Liver (tissue), 9 donors: ENCODE measurements around the gene RABL6. TPM values are rescaled to one million over a fixed set of nuclear protein-coding genes. Genes with fewer than 3 reads are reported as not detected.

ENCODE experiments used
- DNase-seq: peaks from one replicate; pipeline ENCODE4 v3.0.0-alpha.2; 2017; ENCODE audit warnings: low spot score
- H3K27ac ChIP-seq, 2 donors: one replicate each; pipeline ENCODE4 v1.7.0; 2013; ENCODE audit warnings: inconsistent platforms in 2 of 2, low read length in 2 of 2, control low read depth in 1 of 2, low read depth in 1 of 2, mild to moderate bottlenecking in 1 of 2
- H3K27me3 ChIP-seq, 4 donors: one replicate each; pipeline versions ENCODE4 v1.6.1 to v1.7.0; 2013; ENCODE audit warnings: low read length in 3 of 4, inconsistent platforms in 1 of 4, mild to moderate bottlenecking in 1 of 4, moderate library complexity in 1 of 4; ENCODE audit not compliant: control insufficient read depth in 4 of 4, insufficient read depth in 4 of 4
- H3K36me3 ChIP-seq, 4 donors: one replicate each; pipeline versions ENCODE4 v1.6.1 to v1.7.0; 2013; ENCODE audit warnings: low read length in 3 of 4, mild to moderate bottlenecking in 3 of 4, low read depth in 1 of 4, moderate library complexity in 1 of 4; ENCODE audit not compliant: control insufficient read depth in 4 of 4, insufficient read depth in 3 of 4
- H3K4me1 ChIP-seq, 4 donors: one replicate each; pipeline versions ENCODE4 v1.6.1 to v1.7.0; 2013; ENCODE audit warnings: low read length in 3 of 4, mild to moderate bottlenecking in 3 of 4, moderate library complexity in 1 of 4; ENCODE audit not compliant: control insufficient read depth in 4 of 4, insufficient read depth in 4 of 4
- H3K4me3 ChIP-seq, 3 donors: one replicate each; pipeline versions ENCODE4 v1.6.1 to v1.7.0; 2013; ENCODE audit warnings: low read length in 3 of 3, control low read depth in 1 of 3, low read depth in 1 of 3, mild to moderate bottlenecking in 1 of 3
- H3K9ac ChIP-seq, 2 donors: one replicate each; pipeline ENCODE4 v1.7.0; 2013; ENCODE audit warnings: low read length in 2 of 2, mild to moderate bottlenecking in 2 of 2, moderate library complexity in 2 of 2, control low read depth in 1 of 2, low read depth in 1 of 2
- H3K9me3 ChIP-seq, 4 donors: one replicate each; pipeline versions ENCODE4 v1.6.1 to v1.7.0; 2013; ENCODE audit warnings: low read length in 3 of 4; ENCODE audit not compliant: control insufficient read depth in 4 of 4
- EGR1 ChIP-seq, 2 donors: IDR thresholded peaks; 2 replicates each; pipeline ENCODE4 v1.6.1; 2016 to 2018; ENCODE audit warnings: antibody characterized with exemption in 2 of 2, low read depth in 2 of 2
- FOXA1 ChIP-seq: IDR thresholded peaks from 2 replicates; pipeline ENCODE4 v1.6.1; 2016; ENCODE audit warnings: antibody characterized with exemption
- GABPA ChIP-seq, 2 donors: IDR thresholded peaks in 1 of 2; conservative IDR thresholded peaks in 1 of 2; 2 replicates each; pipeline ENCODE4 v1.6.1; 2016; ENCODE audit warnings: antibody characterized with exemption in 2 of 2, mild to moderate bottlenecking in 1 of 2, moderate library complexity in 1 of 2
- HNF4A ChIP-seq, 2 donors: conservative IDR thresholded peaks; 2 replicates each; pipeline ENCODE4 v1.6.1; 2016; ENCODE audit warnings: antibody characterized with exemption in 2 of 2, mild to moderate bottlenecking in 2 of 2
- HNF4G ChIP-seq: IDR thresholded peaks from 2 replicates; pipeline ENCODE4 v1.6.1; 2016; ENCODE audit warnings: antibody characterized with exemption
- RAD21 ChIP-seq, 2 donors: IDR thresholded peaks; 2 replicates each; pipeline ENCODE4 v1.6.1; 2016; ENCODE audit warnings: antibody characterized with exemption in 2 of 2, mild to moderate bottlenecking in 2 of 2
- RXRA ChIP-seq, 2 donors: IDR thresholded peaks; 2 replicates each; pipeline ENCODE4 v1.6.1; 2017 to 2018; ENCODE audit warnings: antibody characterized with exemption in 2 of 2, mild to moderate bottlenecking in 1 of 2
- SP1 ChIP-seq: IDR thresholded peaks from 2 replicates; pipeline ENCODE4 v1.6.1; 2018; ENCODE audit warnings: antibody characterized with exemption, mild to moderate bottlenecking
- YY1 ChIP-seq: IDR thresholded peaks from 2 replicates; pipeline ENCODE4 v1.6.1; 2016; ENCODE audit warnings: antibody characterized with exemption, mild to moderate bottlenecking
- WGBS: extraction: QIAGEN DNeasy Blood & Tissue Kit; methylation state at CpG from one replicate; pipeline ENCODE4 v1.1.7; 2013; 5-methylcytosine and 5-hydroxymethylcytosine counted together
- polyA plus RNA-seq, 2 donors: library from polyadenylated mRNA; stranded (reverse) in 1 of 2; unstranded in 1 of 2; fragments of 200-250 nt in 1 of 2; fragments of >200 nt in 1 of 2; fragmentation: Nextera tagmentation in 1 of 2; extraction: Ambion mirVana in 1 of 2; gene quantifications; one replicate each; pipeline versions ENCODE4 v1.2.1 to v1.2.3, GENCODE V29; 2013 to 2015
- total RNA-seq, 2 donors: library from RNA; depleted of rRNA; stranded (reverse); fragments of >200 nt; gene quantifications; one replicate each; pipeline ENCODE4 v1.2.3, GENCODE V29; 2014
- TF ChIP-seq, protein P1 (sequence below): IDR thresholded peaks from 2 replicates; pipeline ENCODE4 v1.6.1; 2016; ENCODE audit warnings: antibody characterized with exemption, mild to moderate bottlenecking
- TF ChIP-seq, protein P2 (sequence below): fragments of 150-350 bp; IDR thresholded peaks from 2 replicates; pipeline ENCODE4 v1.5.1; 2017; ENCODE audit warnings: improper control_type of control experiment, low read depth, low read length; ENCODE audit not compliant: missing input control
- TF ChIP-seq, protein P3 (sequence below): IDR thresholded peaks from 2 replicates; pipeline ENCODE4 v1.6.1; 2016; ENCODE audit warnings: antibody characterized with exemption
- TF ChIP-seq, protein P4 (sequence below): IDR thresholded peaks from 2 replicates; pipeline ENCODE4 v1.6.1; 2016; ENCODE audit warnings: antibody characterized with exemption
- donor health status: healthy.
- donor health status: healthy.
- donor health status: healthy.
- donor health status: healthy.
- donor health status: healthy.

The RABL6 gene
- total and polyA plus RNA-seq, 4 donors: 3.6 to 32.6 (median 10.7) TPM

GRCh38 chr9:136762915-136763648, 44.7 kb upstream of the RABL6 start (continued):
- TF ChIP-seq FOXA1 (no peak), SP1 (no peak), GABPA (IDR thresholded peaks at IDR 0.05 in 1 of 2, conservative IDR thresholded peaks at IDR 0.05 in 1 of 2) (no peak), HNF4G (no peak), RXRA (IDR thresholded peaks at IDR 0.05) (no peak)
- TF ChIP-seq, protein P1, sequence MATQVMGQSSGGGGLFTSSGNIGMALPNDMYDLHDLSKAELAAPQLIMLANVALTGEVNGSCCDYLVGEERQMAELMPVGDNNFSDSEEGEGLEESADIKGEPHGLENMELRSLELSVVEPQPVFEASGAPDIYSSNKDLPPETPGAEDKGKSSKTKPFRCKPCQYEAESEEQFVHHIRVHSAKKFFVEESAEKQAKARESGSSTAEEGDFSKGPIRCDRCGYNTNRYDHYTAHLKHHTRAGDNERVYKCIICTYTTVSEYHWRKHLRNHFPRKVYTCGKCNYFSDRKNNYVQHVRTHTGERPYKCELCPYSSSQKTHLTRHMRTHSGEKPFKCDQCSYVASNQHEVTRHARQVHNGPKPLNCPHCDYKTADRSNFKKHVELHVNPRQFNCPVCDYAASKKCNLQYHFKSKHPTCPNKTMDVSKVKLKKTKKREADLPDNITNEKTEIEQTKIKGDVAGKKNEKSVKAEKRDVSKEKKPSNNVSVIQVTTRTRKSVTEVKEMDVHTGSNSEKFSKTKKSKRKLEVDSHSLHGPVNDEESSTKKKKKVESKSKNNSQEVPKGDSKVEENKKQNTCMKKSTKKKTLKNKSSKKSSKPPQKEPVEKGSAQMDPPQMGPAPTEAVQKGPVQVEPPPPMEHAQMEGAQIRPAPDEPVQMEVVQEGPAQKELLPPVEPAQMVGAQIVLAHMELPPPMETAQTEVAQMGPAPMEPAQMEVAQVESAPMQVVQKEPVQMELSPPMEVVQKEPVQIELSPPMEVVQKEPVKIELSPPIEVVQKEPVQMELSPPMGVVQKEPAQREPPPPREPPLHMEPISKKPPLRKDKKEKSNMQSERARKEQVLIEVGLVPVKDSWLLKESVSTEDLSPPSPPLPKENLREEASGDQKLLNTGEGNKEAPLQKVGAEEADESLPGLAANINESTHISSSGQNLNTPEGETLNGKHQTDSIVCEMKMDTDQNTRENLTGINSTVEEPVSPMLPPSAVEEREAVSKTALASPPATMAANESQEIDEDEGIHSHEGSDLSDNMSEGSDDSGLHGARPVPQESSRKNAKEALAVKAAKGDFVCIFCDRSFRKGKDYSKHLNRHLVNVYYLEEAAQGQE: no peak

GRCh38 chr9:136763649-136764035, 44.1 kb upstream of the RABL6 start:
- TF ChIP-seq EGR1 (IDR thresholded peaks at IDR 0.05; ENCODE audit: low read depth in 2 of 2) (no peak), RXRA (IDR thresholded peaks at IDR 0.05) (no peak)
- TF ChIP-seq, protein P2, sequence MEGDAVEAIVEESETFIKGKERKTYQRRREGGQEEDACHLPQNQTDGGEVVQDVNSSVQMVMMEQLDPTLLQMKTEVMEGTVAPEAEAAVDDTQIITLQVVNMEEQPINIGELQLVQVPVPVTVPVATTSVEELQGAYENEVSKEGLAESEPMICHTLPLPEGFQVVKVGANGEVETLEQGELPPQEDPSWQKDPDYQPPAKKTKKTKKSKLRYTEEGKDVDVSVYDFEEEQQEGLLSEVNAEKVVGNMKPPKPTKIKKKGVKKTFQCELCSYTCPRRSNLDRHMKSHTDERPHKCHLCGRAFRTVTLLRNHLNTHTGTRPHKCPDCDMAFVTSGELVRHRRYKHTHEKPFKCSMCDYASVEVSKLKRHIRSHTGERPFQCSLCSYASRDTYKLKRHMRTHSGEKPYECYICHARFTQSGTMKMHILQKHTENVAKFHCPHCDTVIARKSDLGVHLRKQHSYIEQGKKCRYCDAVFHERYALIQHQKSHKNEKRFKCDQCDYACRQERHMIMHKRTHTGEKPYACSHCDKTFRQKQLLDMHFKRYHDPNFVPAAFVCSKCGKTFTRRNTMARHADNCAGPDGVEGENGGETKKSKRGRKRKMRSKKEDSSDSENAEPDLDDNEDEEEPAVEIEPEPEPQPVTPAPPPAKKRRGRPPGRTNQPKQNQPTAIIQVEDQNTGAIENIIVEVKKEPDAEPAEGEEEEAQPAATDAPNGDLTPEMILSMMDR: no peak
- TF ChIP-seq, protein P1: no peak
- DNase-seq: no peak

GRCh38 chr9:136764301-136764891, 43.4 kb upstream of the RABL6 start, which contains the start of gene LCN15:
TSS of gene LCN15 (minus strand) at chr9:136764518. CDS start at chr9:136764488, 30 bp downstream.
- 77% methylated on average over 14 of the region's 14 CpGs for WGBS
- Histone ChIP-seq H3K27ac (no peak within 1 kb of the TSS), H3K4me1 (no peaks in the 10 kb centered on the region), H3K9ac (no peak within 1 kb of the TSS), H3K36me3 (no peaks in the 10 kb centered on the region), H3K27me3 (no peaks in the 10 kb centered on the region), H3K9me3 (no peaks in the 10 kb centered on the region), H3K4me3 (no peak within 1 kb of the TSS)
- TF ChIP-seq YY1 (no peak), HNF4A (conservative IDR thresholded peaks at IDR 0.05) (no peak), SP1 (no peak), FOXA1 (no peak), RAD21 (IDR thresholded peaks at IDR 0.05) (no peak), GABPA (IDR thresholded peaks at IDR 0.05 in 1 of 2, conservative IDR thresholded peaks at IDR 0.05 in 1 of 2) (no peak)
- TF ChIP-seq, protein P3, sequence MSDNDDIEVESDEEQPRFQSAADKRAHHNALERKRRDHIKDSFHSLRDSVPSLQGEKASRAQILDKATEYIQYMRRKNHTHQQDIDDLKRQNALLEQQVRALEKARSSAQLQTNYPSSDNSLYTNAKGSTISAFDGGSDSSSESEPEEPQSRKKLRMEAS: no peak
- TF ChIP-seq, protein P2: no peak
- TF ChIP-seq, protein P4, sequence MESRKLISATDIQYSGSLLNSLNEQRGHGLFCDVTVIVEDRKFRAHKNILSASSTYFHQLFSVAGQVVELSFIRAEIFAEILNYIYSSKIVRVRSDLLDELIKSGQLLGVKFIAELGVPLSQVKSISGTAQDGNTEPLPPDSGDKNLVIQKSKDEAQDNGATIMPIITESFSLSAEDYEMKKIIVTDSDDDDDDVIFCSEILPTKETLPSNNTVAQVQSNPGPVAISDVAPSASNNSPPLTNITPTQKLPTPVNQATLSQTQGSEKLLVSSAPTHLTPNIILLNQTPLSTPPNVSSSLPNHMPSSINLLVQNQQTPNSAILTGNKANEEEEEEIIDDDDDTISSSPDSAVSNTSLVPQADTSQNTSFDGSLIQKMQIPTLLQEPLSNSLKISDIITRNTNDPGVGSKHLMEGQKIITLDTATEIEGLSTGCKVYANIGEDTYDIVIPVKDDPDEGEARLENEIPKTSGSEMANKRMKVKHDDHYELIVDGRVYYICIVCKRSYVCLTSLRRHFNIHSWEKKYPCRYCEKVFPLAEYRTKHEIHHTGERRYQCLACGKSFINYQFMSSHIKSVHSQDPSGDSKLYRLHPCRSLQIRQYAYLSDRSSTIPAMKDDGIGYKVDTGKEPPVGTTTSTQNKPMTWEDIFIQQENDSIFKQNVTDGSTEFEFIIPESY: no peak
- DNase-seq: no peak

More at GRCh38 chr9:136763649-136764035, 44.1 kb upstream of the RABL6 start:
- H3K9ac ChIP-seq: no peak overlapping the region
- WGBS: 92% methylated on average over 14 of the region's 14 CpGs
- H3K9me3 ChIP-seq: no peaks in the 10 kb centered on the region
- no peaks in the 10 kb centered on the region for H3K4me1 ChIP-seq
- no peaks in the 10 kb centered on the region for H3K36me3 ChIP-seq
- H3K27me3 ChIP-seq: no peaks in the 10 kb centered on the region
- no peak overlapping the region for H3K27ac ChIP-seq
- H3K4me3 ChIP-seq: no peak overlapping the region
